NT2/D1 (cell line): ENCODE results near the gene MAD1L1.

ENCODE experiments used
- SUZ12 ChIP-seq: IDR thresholded peaks from 2 replicates; pipeline ENCODE4 v1.6.1; 2011; ENCODE audit not compliant: insufficient read length, insufficient read depth; ENCODE audit errors: extremely low read depth
- YY1 ChIP-seq: IDR thresholded peaks from 2 replicates; pipeline ENCODE4 v1.6.1; 2011; ENCODE audit not compliant: insufficient read length, insufficient read depth

- no peak for TF ChIP-seq SUZ12
- TF ChIP-seq YY1, result no peak
Measured at GRCh38 chr7:1901431-1902210, 331.1 kb downstream of the MAD1L1 start.
